ENCODE data around the gene TSEN54.

Gene TSEN54

DNA sequence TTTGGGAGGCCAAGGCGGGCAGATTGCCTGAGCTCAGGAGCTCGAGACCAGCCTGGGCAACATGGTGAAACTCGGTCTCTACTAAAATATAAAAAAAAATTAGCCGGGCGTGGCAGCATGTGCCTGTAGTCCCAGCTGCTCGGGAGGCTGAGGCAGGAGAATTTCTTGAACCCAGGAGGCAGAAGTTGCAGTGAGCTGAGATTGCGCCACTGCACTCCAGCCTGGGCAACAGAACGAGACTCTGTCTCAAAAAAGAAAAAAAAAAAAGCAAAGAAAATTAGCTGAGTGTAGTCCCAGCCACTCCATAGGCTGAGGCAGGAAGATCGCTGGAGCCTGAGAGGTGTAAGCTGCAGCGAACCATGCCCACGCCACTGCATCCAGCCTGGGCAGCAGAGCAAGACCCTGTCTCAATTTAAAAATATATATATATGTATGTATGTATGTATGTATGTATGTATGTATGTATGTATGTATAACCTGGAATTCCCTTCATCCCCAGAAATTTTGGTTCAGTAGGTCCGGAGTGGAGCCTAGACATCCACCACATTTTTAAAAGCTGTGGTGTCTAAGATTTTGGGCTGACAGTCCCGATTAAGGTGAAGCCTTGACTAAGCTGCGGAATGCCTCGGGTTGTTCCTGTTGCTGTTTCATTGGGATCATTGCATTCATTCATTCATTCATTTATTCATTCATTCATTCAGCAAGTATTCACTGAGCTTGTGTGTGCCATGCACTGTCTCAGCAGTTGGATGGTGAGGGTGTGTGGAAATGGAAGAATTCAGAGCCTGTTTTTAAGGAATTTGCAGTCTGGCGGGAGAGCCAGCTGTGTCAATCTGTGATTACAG is 34.0 kb upstream of the TSEN54 start:
- no peak for TF ChIP-seq ZFX (IDR thresholded peaks at IDR 0.05; ENCODE audit: borderline replicate concordance)
- TF ChIP-seq, protein P1, sequence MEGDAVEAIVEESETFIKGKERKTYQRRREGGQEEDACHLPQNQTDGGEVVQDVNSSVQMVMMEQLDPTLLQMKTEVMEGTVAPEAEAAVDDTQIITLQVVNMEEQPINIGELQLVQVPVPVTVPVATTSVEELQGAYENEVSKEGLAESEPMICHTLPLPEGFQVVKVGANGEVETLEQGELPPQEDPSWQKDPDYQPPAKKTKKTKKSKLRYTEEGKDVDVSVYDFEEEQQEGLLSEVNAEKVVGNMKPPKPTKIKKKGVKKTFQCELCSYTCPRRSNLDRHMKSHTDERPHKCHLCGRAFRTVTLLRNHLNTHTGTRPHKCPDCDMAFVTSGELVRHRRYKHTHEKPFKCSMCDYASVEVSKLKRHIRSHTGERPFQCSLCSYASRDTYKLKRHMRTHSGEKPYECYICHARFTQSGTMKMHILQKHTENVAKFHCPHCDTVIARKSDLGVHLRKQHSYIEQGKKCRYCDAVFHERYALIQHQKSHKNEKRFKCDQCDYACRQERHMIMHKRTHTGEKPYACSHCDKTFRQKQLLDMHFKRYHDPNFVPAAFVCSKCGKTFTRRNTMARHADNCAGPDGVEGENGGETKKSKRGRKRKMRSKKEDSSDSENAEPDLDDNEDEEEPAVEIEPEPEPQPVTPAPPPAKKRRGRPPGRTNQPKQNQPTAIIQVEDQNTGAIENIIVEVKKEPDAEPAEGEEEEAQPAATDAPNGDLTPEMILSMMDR (IDR thresholded peaks at IDR 0.05): no peak

DNA sequence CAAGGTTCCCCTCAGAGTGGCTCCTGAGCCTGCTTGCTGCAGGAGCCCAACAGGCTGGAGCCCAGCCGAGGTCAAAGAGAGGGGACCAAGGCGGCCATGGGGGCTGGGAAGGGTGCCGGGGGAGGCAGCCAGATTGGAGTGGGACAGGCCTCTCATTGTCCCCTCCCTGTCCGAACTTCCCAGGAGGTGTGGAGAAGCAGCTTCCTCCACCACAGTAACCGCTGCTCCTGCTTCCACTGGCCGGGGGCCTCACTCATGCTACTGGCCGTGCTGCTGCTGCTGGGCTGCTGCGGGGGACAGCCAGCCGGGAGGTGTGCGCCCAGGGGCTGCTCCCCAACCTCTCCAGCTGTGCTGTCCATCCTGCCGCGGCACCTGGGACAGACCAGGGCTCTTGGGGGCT is 30.6 kb upstream of the TSEN54 start:
- H3K27ac ChIP-seq: no peak overlapping the region
- TF ChIP-seq ZFX (IDR thresholded peaks at IDR 0.05; ENCODE audit: borderline replicate concordance): no peak
- TF ChIP-seq, protein P1 (IDR thresholded peaks at IDR 0.05): no peak

More for the DNA sequence above, 34.0 kb upstream of the TSEN54 start:
- H3K27ac ChIP-seq: no peak overlapping the region

DNA sequence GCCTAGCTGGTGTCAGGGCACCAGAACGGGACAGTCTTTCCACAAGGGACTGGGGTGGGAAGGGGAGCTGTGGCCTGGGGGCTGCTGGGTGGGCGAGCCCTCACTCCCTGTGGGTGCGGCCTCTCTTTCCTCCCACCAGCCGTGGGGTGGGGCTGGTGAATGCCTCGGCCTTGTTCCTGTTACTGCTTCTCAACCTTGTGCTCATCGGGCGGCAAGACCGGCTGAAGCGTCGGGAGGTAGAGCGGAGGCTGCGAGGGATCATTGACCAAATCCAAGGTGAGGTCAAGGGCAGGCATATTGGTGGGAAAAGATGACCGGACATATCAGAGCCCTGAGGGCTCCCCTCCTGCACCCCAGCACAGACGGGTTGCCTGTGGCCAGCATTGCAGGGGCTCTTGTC is 30.2 kb upstream of the TSEN54 start:
- H3K27ac ChIP-seq: no peak overlapping the region
- TF ChIP-seq ZFX (IDR thresholded peaks at IDR 0.05; ENCODE audit: borderline replicate concordance): no peak
- TF ChIP-seq, protein P1 (IDR thresholded peaks at IDR 0.05): no peak

DNA sequence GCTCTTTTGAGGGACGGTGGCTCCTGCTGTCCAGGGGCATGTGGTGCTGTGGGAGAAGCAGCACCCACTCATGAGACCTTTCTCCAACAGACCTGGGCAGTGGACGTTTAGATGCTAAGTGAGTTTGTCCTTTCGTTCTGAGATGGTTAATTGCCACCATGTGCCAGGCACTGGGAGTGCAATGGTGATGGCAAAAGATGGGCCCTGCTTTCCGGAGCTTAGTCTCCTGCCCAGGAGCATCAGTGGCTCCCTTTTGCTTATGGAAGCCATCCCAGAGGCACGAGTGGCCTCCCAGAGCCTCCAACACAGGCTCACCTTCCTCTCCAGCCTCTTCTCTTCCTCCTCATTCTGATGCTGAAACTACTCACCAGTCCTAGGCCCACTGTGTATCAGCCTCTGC is 29.4 kb upstream of the TSEN54 start:
- no peak overlapping the region for H3K27ac ChIP-seq

DNA sequence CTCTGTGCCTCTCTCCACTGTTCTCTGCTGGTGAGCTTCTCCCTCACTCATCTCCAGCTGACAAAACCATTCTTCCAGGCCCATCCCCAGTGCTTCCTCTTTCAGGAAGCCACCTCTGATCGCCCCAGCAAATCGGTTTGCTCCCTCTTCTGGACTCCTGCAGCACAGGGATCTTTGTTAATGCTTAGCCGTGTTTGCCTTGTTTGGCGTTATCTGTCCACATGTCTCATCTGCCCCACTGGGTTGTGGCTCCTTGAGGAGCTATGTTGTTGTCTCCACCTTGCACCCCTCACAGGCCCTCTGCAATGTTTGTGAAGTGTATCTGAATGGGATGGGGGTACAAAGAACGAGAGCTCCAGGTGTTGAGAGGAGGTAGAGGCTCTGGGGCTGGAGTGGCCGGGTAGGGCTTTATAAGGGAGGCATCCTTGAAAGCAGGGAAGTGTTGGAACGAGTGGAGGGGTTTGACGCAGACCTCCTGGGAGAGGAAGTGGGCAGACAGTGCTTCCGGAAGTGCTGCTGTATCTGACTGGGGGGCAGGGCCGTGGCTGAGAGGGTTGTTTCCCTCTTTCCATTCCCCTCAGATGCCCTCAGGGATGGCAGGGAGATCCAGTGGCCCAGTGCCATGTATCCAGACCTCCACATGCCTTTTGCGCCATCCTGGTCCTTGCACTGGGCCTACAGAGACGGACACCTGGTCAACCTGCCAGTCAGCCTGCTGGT is 28.8 kb upstream of the TSEN54 start:
- no peak overlapping the region for H3K27ac ChIP-seq
- TF ChIP-seq, protein P1 (IDR thresholded peaks at IDR 0.05): no peak
- no peak for TF ChIP-seq ZFX (IDR thresholded peaks at IDR 0.05; ENCODE audit: borderline replicate concordance)

More for the DNA sequence above, 29.4 kb upstream of the TSEN54 start:
- no peak for TF ChIP-seq ZFX (IDR thresholded peaks at IDR 0.05; ENCODE audit: borderline replicate concordance)
- TF ChIP-seq, protein P1 (IDR thresholded peaks at IDR 0.05): no peak

DNA sequence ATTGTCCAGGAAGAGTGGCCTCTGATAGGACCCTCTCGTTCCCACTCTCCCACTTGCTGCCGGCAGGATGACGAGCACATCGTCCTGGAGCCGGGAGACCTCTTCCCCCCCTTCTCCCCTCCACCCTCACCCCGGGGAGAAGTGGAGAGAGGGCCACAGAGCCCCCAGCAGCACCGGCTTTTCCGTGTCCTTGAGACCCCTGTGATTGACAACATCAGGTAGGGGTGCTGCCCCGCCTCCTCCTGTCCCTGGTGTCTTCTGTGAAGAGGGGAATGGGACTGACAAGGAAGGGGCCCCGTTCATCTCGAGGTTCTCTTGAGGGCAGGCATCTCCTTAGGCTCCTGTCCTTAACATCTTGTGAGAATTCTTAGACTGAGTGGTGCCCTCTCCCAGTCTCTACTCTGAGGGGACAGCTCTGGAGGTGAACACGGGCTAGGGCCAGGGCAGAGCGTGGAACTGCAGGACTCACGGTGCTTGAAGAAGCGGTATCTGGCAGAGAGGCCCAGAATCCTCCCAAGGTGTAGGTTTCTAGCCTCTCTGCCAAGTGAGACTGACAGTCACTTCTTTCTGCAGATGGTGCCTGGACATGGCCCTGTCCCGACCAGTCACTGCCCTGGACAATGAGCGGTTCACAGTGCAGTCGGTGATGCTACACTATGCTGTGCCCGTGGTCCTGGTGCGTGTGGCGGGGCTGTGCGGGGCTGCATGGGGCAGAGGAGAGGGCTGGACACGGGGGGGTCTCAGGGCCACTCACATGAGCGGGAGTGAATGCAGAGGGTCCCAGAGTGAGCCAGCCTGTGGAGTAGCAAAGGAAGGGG is 27.4 kb upstream of the TSEN54 start:
- TF ChIP-seq, protein P1 (IDR thresholded peaks at IDR 0.05): no peak
- TF ChIP-seq ZFX (IDR thresholded peaks at IDR 0.05; ENCODE audit: borderline replicate concordance): no peak
- H3K27ac ChIP-seq: no peak overlapping the region

All from 22Rv1 (cell line).